Stimulated activated CD8-positive, alpha-beta memory T cell treated with anti-CD3 and anti-CD28 coated beads, Interleukin-15, amount 100 ng/mL, for 4 hours (primary cell): ENCODE data around the gene MYBPC2.
"Not testable (repeated sequence)": the region's sequence is repeated elsewhere in the genome, so short reads cannot be mapped to it uniquely, and the experiment has no call there.

ENCODE experiments used
- DNase-seq, 2 donors: peaks; one replicate each; pipeline ENCODE4 v3.0.0-alpha.2; 2020; ENCODE audit warnings: low read depth in 2 of 2

The MYBPC2 gene

GRCh38 chr19:50427997-50428425 is 4.7 kb upstream of the MYBPC2 start:
- no peak for DNase-seq

GRCh38 chr19:50428772-50429463 is 3.8 kb upstream of the MYBPC2 start:
- no peak for DNase-seq

- DNase-seq, result no peak
Observed at GRCh38 chr19:50430888-50431342, 1.8 kb upstream of the MYBPC2 start.

- DNase-seq, result peak; percentile 68 to 73
Observed at GRCh38 chr19:50431343-50432220, 1.1 kb upstream of the MYBPC2 start.

- DNase-seq, result no peak
Observed at GRCh38 chr19:50433201-50434180, 799 bp downstream of the MYBPC2 start.

GRCh38 chr19:50434525-50434924 is 1.8 kb downstream of the MYBPC2 start:
- no peak for DNase-seq

- no peak for DNase-seq
Observed at GRCh38 chr19:50435221-50435620, 2.5 kb downstream of the MYBPC2 start.

- DNase-seq, result no peak
Observed at GRCh38 chr19:50435627-50436026, 2.9 kb downstream of the MYBPC2 start.

GRCh38 chr19:50437862-50438449 is 5.3 kb downstream of the MYBPC2 start:
- DNase-seq, result no peak

- not testable (repeated sequence) for DNase-seq
Observed at GRCh38 chr19:50439130-50439529, 6.4 kb downstream of the MYBPC2 start.

GRCh38 chr19:50444059-50444458 is 11.4 kb downstream of the MYBPC2 start:
- no peak for DNase-seq

- DNase-seq, result no peak
Observed at GRCh38 chr19:50447053-50447452, 14.4 kb downstream of the MYBPC2 start.

- DNase-seq, result no peak
Observed at GRCh38 chr19:50447750-50448149, 15.1 kb downstream of the MYBPC2 start.

- no peak for DNase-seq
Observed at GRCh38 chr19:50449236-50449899, 16.7 kb downstream of the MYBPC2 start.

GRCh38 chr19:50450369-50451222 is 17.9 kb downstream of the MYBPC2 start:
- DNase-seq, result no peak

GRCh38 chr19:50451223-50451534 is 18.5 kb downstream of the MYBPC2 start:
- DNase-seq, result no peak

- DNase-seq, result no peak
Observed at GRCh38 chr19:50453243-50453642, 20.6 kb downstream of the MYBPC2 start.

GRCh38 chr19:50455992-50456391 is 23.3 kb downstream of the MYBPC2 start:
- DNase-seq, result no peak

GRCh38 chr19:50457300-50457699 is 24.6 kb downstream of the MYBPC2 start:
- no peak for DNase-seq
